ENCODE data around the gene TMED4.
A peak's percentile ranks its signal among the peaks of the same experiment; 100 is the strongest.

The TMED4 gene

GRCh38 chr7:44581879-44582603 is at the start of gene TMED4:
Gene TMED4 (minus strand): TSS chr7:44582231. CDS start chr7:44582206, 25 bp downstream.
- Histone ChIP-seq H3K4me3 (ENCODE audit: low read length) (peak within 1 kb of the TSS; percentile 65; the same call in 1 of the 2 replicates), H3K27ac (ENCODE audit: low read length) (no peak within 1 kb of the TSS)
- WGBS (ENCODE audit: insufficient coverage, insufficient read length) = no CpG with 5 or more reads among the region's 71 CpGs

DNA sequence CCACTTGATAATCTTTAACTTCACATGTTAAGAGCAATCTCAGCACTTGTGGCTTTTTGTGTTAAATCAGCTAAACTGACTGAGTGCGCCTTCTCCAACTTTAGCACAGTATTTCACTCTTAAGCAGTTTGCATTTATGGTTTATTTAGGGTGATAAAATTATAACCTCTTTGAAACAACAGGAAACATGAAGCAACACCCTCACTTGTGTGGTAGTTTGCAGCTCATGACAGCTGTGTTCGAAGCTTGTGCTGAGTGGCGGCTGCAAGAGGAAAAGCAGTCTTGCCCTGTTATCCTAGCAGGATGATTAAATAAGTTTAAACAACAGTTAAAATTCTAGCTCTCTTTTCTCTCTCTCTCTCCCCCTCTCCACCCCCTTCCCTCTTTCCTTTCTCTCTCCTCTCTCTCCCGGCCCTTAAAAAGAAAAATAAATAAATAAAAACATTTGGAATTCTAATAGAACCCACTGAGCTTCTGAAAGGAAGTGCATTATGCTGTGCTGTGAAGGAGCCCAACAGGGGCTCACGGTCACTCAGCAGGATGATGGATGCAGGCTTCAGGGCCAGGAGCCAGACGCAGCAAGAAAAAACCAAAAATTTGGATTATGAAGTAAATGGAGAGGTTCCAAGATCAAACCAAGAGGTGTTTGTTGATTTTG is 49.6 kb upstream of the TMED4 start:
- Histone ChIP-seq H3K27ac (ENCODE audit: low read length) (no peak overlapping the region), H3K36me3 (ENCODE audit: control insufficient read depth, insufficient read depth, low read length) (peaks cover 1% of the 10 kb centered on the region; the same call in 1 of the 2 replicates), H3K9me3 (ENCODE audit: control insufficient read depth, insufficient read depth, low read length) (no peaks in the 10 kb centered on the region), H3K4me1 (ENCODE audit: control insufficient read depth, insufficient read depth, low read length) (peaks cover 9% of the 10 kb centered on the region), H3K27me3 (ENCODE audit: control insufficient read depth, insufficient read depth, low read length) (no peaks in the 10 kb centered on the region), H3K4me3 (ENCODE audit: low read length) (no peak overlapping the region)
- no CpG with 5 or more reads among the region's 6 CpGs for WGBS (ENCODE audit: insufficient coverage, insufficient read length)
- DNase-seq (ENCODE audit: low read depth, low spot score) = no peak

More at GRCh38 chr7:44581879-44582603, at the start of gene TMED4:
- Histone ChIP-seq H3K27me3 (ENCODE audit: control insufficient read depth, insufficient read depth, low read length) (no peaks in the 10 kb centered on the region), H3K9me3 (ENCODE audit: control insufficient read depth, insufficient read depth, low read length) (no peaks in the 10 kb centered on the region), H3K36me3 (ENCODE audit: control insufficient read depth, insufficient read depth, low read length) (peaks cover 5% of the 10 kb centered on the region; the same call in 1 of the 2 replicates), H3K4me1 (ENCODE audit: control insufficient read depth, insufficient read depth, low read length) (peaks cover 2% of the 10 kb centered on the region; the same call in 1 of the 2 replicates)
- DNase-seq (ENCODE audit: low read depth, low spot score) = peak; percentile 95

DNA sequence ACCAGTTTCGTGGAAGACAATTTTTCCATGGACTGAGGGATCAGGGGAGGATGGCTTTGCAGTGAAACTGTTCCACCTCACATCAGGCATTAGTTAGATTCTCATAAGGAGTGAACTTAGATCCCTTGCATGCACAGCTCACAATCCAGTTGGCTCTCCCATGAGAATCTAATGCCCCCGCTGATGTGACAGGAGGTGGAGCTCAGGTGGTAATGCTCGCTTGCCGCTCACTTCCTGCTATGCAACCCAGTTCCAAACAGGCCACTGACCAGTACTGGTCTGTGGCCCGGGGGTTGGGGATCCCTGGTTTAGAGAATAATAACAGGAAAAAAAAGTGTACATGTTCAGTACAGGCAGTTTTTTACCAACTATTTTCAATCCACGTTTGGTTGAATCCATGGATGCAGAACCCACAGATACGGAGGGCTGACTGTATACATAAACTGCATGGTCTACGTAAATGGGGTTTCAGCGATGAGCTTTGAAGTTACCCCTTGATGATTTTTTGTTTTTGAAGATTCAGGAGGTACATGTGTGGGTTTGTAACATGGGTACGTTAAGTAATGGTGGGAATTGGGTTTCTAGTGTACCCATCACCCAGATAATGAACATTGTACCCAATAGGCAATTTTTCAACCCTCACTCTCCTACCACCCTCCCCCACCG is 48.9 kb upstream of the TMED4 start:
- H3K4me3 ChIP-seq (ENCODE audit: low read length) = no peak overlapping the region
- no peaks in the 10 kb centered on the region for H3K9me3 ChIP-seq (ENCODE audit: control insufficient read depth, insufficient read depth, low read length)
- H3K27me3 ChIP-seq (ENCODE audit: control insufficient read depth, insufficient read depth, low read length) = no peaks in the 10 kb centered on the region
- H3K4me1 ChIP-seq (ENCODE audit: control insufficient read depth, insufficient read depth, low read length) = peaks cover 7% of the 10 kb centered on the region
- no CpG with 5 or more reads among the region's 11 CpGs for WGBS (ENCODE audit: insufficient coverage, insufficient read length)
- peaks cover 4% of the 10 kb centered on the region; the same call in 1 of the 2 replicates for H3K36me3 ChIP-seq (ENCODE audit: control insufficient read depth, insufficient read depth, low read length)
- no peak overlapping the region for H3K27ac ChIP-seq (ENCODE audit: low read length)
- DNase-seq (ENCODE audit: low read depth, low spot score) = no peak

DNA sequence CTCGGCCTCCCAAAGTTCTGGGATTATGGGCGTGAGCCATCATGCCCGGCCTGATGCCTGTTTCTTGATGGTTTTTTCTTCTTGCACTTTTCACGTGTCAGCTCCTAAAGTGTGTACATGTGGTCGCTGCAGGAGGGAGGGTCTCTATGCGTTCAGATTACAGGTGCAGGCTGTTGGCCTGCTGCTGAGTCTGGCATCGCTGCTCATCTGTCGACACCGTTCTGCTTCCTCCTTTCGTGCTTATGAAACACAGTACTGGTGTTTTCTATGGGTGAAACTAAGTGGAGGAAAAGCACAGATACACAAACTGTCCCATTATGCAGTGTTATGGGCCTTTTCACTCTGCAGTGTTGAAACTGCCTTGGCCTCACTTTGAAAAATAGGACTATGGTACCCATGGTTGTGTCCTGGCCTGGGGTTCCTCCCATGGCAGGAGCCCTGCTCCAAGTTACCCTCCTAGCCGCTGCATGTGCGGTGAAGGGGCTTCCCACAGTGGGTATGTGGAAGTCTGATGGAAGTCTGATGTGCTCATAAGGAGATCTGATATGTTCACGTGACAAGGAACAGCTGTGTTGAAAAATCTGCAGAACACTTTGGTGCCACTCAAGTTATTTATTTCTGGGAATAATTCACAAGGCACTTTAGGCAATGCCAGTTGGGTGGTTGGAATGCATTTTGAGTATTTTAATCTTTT is 47.9 kb upstream of the TMED4 start:
- Histone ChIP-seq H3K27ac (ENCODE audit: low read length) (no peak overlapping the region), H3K9me3 (ENCODE audit: control insufficient read depth, insufficient read depth, low read length) (no peaks in the 10 kb centered on the region), H3K36me3 (ENCODE audit: control insufficient read depth, insufficient read depth, low read length) (peaks cover 4% of the 10 kb centered on the region; the same call in 1 of the 2 replicates), H3K4me3 (ENCODE audit: low read length) (no peak overlapping the region), H3K27me3 (ENCODE audit: control insufficient read depth, insufficient read depth, low read length) (no peaks in the 10 kb centered on the region), H3K4me1 (ENCODE audit: control insufficient read depth, insufficient read depth, low read length) (peaks cover 6% of the 10 kb centered on the region)
- WGBS (ENCODE audit: insufficient coverage, insufficient read length) = no CpG with 5 or more reads among the region's 13 CpGs
- no peak for DNase-seq (ENCODE audit: low read depth, low spot score)

DNA sequence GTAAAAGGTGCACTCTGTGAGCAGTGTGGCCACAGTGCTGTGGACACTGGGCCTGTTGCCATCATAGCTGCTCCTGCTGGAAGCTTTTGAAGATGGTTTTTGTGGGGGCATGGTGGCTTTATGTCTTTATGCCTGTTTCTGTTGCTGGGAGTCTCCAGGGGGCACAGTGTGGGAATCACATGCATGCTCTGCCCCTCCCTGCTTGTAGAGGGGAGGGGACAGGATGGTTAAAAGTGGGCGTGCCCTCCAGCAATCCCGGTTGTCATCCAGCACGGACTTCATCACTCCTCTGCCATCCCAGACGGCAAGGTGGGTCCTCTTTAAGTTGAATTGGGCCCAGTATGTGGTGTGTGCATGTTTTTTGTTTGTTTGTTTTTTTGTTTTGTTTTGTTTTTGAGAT is 44.6 kb upstream of the TMED4 start:
- Histone ChIP-seq H3K4me1 (ENCODE audit: control insufficient read depth, insufficient read depth, low read length) (peaks cover 4% of the 10 kb centered on the region), H3K9me3 (ENCODE audit: control insufficient read depth, insufficient read depth, low read length) (no peaks in the 10 kb centered on the region), H3K27ac (ENCODE audit: low read length) (no peak overlapping the region), H3K27me3 (ENCODE audit: control insufficient read depth, insufficient read depth, low read length) (no peaks in the 10 kb centered on the region), H3K36me3 (ENCODE audit: control insufficient read depth, insufficient read depth, low read length) (peaks cover 4% of the 10 kb centered on the region; the same call in 1 of the 2 replicates), H3K4me3 (ENCODE audit: low read length) (no peak overlapping the region)
- no CpG with 5 or more reads among the region's 4 CpGs for WGBS (ENCODE audit: insufficient coverage, insufficient read length)
- no peak for DNase-seq (ENCODE audit: low read depth, low spot score)

GRCh38 chr7:44625526-44626471 is 43.8 kb upstream of the TMED4 start:
- Histone ChIP-seq H3K27me3 (ENCODE audit: control insufficient read depth, insufficient read depth, low read length) (no peaks in the 10 kb centered on the region), H3K9me3 (ENCODE audit: control insufficient read depth, insufficient read depth, low read length) (no peaks in the 10 kb centered on the region), H3K4me3 (ENCODE audit: low read length) (no peak overlapping the region), H3K36me3 (ENCODE audit: control insufficient read depth, insufficient read depth, low read length) (peaks cover 4% of the 10 kb centered on the region; the same call in 1 of the 2 replicates), H3K27ac (ENCODE audit: low read length) (no peak overlapping the region), H3K4me1 (ENCODE audit: control insufficient read depth, insufficient read depth, low read length) (peaks cover 3% of the 10 kb centered on the region)
- WGBS (ENCODE audit: insufficient coverage, insufficient read length) = no CpG with 5 or more reads among the region's 6 CpGs
- DNase-seq (ENCODE audit: low read depth, low spot score) = no peak

DNA sequence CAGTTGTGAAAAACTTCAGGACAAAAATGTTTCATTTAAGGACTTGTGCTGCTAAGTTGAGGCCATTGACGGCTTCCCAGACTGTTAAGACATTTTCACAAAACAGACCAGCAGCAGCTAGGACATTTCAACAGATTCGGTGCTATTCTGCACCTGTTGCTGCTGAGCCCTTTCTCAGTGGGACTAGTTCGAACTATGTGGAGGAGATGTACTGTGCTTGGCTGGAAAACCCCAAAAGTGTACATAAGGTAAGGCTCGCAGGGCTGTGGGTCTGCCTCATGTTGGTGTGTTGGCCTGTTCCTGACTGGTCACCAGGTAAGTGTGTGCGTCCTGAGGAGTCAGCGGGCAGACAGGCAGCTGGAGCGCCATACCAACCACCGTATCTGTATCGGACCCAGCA is 42.3 kb upstream of the TMED4 start:
- Histone ChIP-seq H3K27ac (ENCODE audit: low read length) (no peak overlapping the region), H3K4me3 (ENCODE audit: low read length) (no peak overlapping the region), H3K4me1 (ENCODE audit: control insufficient read depth, insufficient read depth, low read length) (peaks cover 1% of the 10 kb centered on the region; the same call in 1 of the 2 replicates), H3K36me3 (ENCODE audit: control insufficient read depth, insufficient read depth, low read length) (peaks cover 4% of the 10 kb centered on the region; the same call in 1 of the 2 replicates), H3K27me3 (ENCODE audit: control insufficient read depth, insufficient read depth, low read length) (no peaks in the 10 kb centered on the region), H3K9me3 (ENCODE audit: control insufficient read depth, insufficient read depth, low read length) (no peaks in the 10 kb centered on the region)
- DNase-seq (ENCODE audit: low read depth, low spot score) = no peak
- no CpG with 5 or more reads among the region's 9 CpGs for WGBS (ENCODE audit: insufficient coverage, insufficient read length)

GRCh38 chr7:44622342-44623151 is 40.5 kb upstream of the TMED4 start:
- Histone ChIP-seq H3K27ac (ENCODE audit: low read length) (no peak overlapping the region), H3K36me3 (ENCODE audit: control insufficient read depth, insufficient read depth, low read length) (peaks cover 4% of the 10 kb centered on the region; the same call in 1 of the 2 replicates)
- WGBS (ENCODE audit: insufficient coverage, insufficient read length) = no CpG with 5 or more reads among the region's 5 CpGs

DNA sequence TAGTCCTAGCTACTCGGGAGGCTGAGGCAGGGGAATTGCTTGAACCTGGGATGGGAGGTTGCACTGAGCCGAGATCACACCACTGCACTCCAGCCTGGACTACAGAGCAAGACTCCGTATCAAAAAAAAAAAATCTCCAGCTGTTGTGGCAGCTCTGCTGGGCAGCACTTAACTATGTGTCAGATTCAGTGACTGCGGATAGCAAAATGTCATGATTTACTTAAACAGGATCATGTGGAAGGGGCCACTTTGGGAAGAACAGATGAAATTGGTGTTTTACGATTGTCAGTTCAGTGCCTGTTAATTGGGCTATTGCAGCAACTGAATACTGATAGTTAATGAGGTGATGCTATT is 39.7 kb upstream of the TMED4 start:
- no CpG with 5 or more reads among the region's 5 CpGs for WGBS (ENCODE audit: insufficient coverage, insufficient read length)
- DNase-seq (ENCODE audit: low read depth, low spot score) = no peak
- no peak overlapping the region for H3K27ac ChIP-seq (ENCODE audit: low read length)
- H3K27me3 ChIP-seq (ENCODE audit: control insufficient read depth, insufficient read depth, low read length) = no peaks in the 10 kb centered on the region
- peaks cover 1% of the 10 kb centered on the region; the same call in 1 of the 2 replicates for H3K4me1 ChIP-seq (ENCODE audit: control insufficient read depth, insufficient read depth, low read length)
- peaks cover 4% of the 10 kb centered on the region; the same call in 1 of the 2 replicates for H3K36me3 ChIP-seq (ENCODE audit: control insufficient read depth, insufficient read depth, low read length)
- no peak overlapping the region for H3K4me3 ChIP-seq (ENCODE audit: low read length)
- no peaks in the 10 kb centered on the region for H3K9me3 ChIP-seq (ENCODE audit: control insufficient read depth, insufficient read depth, low read length)

More at GRCh38 chr7:44622342-44623151, 40.5 kb upstream of the TMED4 start:
- Histone ChIP-seq H3K9me3 (ENCODE audit: control insufficient read depth, insufficient read depth, low read length) (no peaks in the 10 kb centered on the region), H3K4me1 (ENCODE audit: control insufficient read depth, insufficient read depth, low read length) (peaks cover 1% of the 10 kb centered on the region; the same call in 1 of the 2 replicates), H3K27me3 (ENCODE audit: control insufficient read depth, insufficient read depth, low read length) (no peaks in the 10 kb centered on the region), H3K4me3 (ENCODE audit: low read length) (no peak overlapping the region)
- DNase-seq (ENCODE audit: low read depth, low spot score) = no peak

Measured in iPS DF 6.9 (cell line).